Effector memory CD8-positive, alpha-beta T cell (primary cell): ENCODE data around the gene HOXD13.

Experiments used
- ATAC-seq: fragments of 150-1000 bp; cut with Tn5 transposase; replicated peaks from 2 replicates; pipeline ENCODE4 v1.10.0; 2021; ENCODE audit warnings: mild to moderate bottlenecking, moderate library complexity
- DNase-seq, 3 experiments: peaks; one replicate each; pipeline ENCODE4 v3.0.0; 2021
- H3K27ac Mint-ChIP-seq, 2 donors: one replicate each; pipeline ENCODE4 v1.8.0; 2022; ENCODE audit warnings: mild to moderate bottlenecking in 2 of 2, mixed read lengths in 2 of 2, moderate library complexity in 2 of 2
- H3K27me3 Mint-ChIP-seq, 2 donors: one replicate each; pipeline ENCODE4 v1.8.0; 2022; ENCODE audit warnings: mixed read lengths in 2 of 2
- H3K36me3 Mint-ChIP-seq: one replicate; pipeline ENCODE4 v1.8.0; 2022; ENCODE audit warnings: mild to moderate bottlenecking, moderate library complexity, mixed read lengths; ENCODE audit not compliant: insufficient read depth
- H3K4me1 Mint-ChIP-seq, 2 donors: one replicate each; pipeline ENCODE4 v1.8.0; 2022; ENCODE audit warnings: low read depth in 2 of 2, mixed read lengths in 2 of 2
- H3K4me3 Mint-ChIP-seq, 2 donors: one replicate each; pipeline ENCODE4 v1.8.0; 2022; ENCODE audit warnings: mild to moderate bottlenecking in 2 of 2, mixed read lengths in 2 of 2, moderate library complexity in 2 of 2
- H3K9me3 Mint-ChIP-seq, 2 donors: one replicate each; pipeline ENCODE4 v1.8.0; 2022; ENCODE audit warnings: mixed read lengths in 2 of 2

HOXD13 gene

DNA sequence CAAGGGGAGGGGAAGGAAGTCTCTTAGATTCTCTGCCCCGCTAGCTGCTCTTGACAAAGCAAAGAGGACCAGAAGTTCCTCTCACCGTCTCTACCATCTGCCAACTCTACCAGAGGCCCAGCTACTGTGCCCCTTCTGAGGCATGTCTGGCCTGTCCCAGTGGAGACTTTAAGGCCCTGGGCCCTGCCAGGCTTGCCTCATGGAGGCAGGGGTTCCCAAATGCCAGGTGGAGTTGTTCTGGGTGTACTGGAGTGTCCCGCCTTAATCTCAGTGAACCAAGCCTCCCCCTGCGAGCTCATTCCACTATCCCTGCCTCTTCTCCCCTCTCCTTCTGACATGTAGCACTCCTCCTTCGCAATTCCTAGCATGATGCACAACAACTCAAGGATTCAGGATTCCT, 9.3 kb downstream of the HOXD13 start:
- Mint-ChIP-seq H3K27ac (no peak overlapping the region), H3K9me3 (no peaks in the 10 kb centered on the region), H3K4me1 (peaks cover 17 to 33% of the 10 kb centered on the region in 2 donors), H3K4me3 (no peak overlapping the region), H3K36me3 (peaks cover 42% of the 10 kb centered on the region), H3K27me3 (peaks cover 91 to 100% of the 10 kb centered on the region in 2 donors)
- DNase-seq (no peak), ATAC-seq (no peak)

DNA sequence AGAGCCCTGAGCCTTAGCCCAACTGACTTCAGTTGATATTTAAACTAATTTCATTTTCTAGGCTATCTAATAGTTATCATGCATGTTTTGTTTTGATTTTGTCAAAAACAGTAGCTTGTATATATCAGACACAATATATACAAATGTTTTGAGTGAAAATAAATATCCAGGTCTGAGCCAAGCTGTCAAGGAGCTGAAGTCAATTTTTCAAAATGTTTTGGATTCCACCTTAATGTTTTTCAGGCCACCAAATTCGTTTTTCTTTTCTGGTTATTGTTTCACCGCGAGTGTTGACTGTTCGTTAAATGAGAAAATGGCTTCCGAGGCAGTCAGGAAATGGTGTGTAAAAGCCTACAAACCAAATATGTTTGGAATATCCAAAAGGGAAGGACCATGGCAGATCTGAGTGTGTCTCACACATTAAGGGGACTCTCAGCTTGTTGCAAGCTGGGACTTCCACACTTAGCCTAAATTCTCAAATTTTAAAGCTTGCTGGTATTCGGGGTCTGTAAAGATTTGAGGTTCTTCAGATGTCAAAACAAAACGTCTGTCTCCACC, 9.9 kb downstream of the HOXD13 start:
- Mint-ChIP-seq H3K36me3 (peaks cover 38% of the 10 kb centered on the region), H3K27me3 (peaks cover 86 to 99% of the 10 kb centered on the region in 2 donors), H3K9me3 (no peaks in the 10 kb centered on the region), H3K27ac (no peak overlapping the region), H3K4me1 (peaks cover 13 to 29% of the 10 kb centered on the region in 2 donors), H3K4me3 (no peak overlapping the region)
- DNase-seq (no peak), ATAC-seq (no peak)

DNA sequence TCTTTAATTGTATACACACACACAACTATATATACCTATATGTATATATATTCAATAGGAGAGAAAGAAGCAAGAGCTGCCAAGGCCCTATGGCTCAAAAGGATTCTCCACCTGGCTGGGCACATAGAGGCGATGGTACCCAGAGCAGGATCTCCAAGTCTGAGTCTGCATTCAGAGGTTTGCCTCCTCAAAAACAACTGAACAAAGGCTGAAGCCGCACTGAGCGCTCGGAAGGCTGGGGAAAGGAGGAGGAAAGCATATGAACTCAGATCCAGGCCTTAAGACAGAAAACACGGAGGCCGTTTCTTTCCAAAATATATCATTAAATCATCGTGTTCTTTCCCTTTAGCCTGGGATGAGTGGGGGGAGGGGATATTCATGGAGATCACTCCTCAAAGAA, 10.7 kb downstream of the HOXD13 start:
- Mint-ChIP-seq H3K27ac (no peak overlapping the region), H3K36me3 (peaks cover 39% of the 10 kb centered on the region), H3K27me3 (peaks cover 78 to 91% of the 10 kb centered on the region in 2 donors), H3K4me3 (no peak overlapping the region), H3K4me1 (peaks cover 6 to 23% of the 10 kb centered on the region in 2 donors), H3K9me3 (no peaks in the 10 kb centered on the region)
- ATAC-seq = no peak
- no peak for DNase-seq

GRCh38 chr2:176103742-176104315, 11.3 kb downstream of the HOXD13 start:
- Mint-ChIP-seq H3K27me3 (peaks cover 77 to 90% of the 10 kb centered on the region in 2 donors), H3K4me1 (peaks cover 9 to 23% of the 10 kb centered on the region in 2 donors), H3K4me3 (no peak overlapping the region), H3K27ac (peak overlapping the region in 1 of 2 donors; percentile 85), H3K36me3 (peaks cover 43% of the 10 kb centered on the region), H3K9me3 (no peaks in the 10 kb centered on the region)
- DNase-seq (no peak), ATAC-seq (no peak)

GRCh38 chr2:176104316-176105077, 12.0 kb downstream of the HOXD13 start:
- Mint-ChIP-seq H3K27me3 (peaks cover 77 to 90% of the 10 kb centered on the region in 2 donors), H3K36me3 (peaks cover 44% of the 10 kb centered on the region), H3K4me1 (peaks cover 13 to 23% of the 10 kb centered on the region in 2 donors), H3K4me3 (peak overlapping the region in 1 of 2 donors; percentile 59), H3K9me3 (no peaks in the 10 kb centered on the region), H3K27ac (peak overlapping the region in 1 of 2 donors; percentile 85)
- DNase-seq (no peak), ATAC-seq (no peak)

DNA sequence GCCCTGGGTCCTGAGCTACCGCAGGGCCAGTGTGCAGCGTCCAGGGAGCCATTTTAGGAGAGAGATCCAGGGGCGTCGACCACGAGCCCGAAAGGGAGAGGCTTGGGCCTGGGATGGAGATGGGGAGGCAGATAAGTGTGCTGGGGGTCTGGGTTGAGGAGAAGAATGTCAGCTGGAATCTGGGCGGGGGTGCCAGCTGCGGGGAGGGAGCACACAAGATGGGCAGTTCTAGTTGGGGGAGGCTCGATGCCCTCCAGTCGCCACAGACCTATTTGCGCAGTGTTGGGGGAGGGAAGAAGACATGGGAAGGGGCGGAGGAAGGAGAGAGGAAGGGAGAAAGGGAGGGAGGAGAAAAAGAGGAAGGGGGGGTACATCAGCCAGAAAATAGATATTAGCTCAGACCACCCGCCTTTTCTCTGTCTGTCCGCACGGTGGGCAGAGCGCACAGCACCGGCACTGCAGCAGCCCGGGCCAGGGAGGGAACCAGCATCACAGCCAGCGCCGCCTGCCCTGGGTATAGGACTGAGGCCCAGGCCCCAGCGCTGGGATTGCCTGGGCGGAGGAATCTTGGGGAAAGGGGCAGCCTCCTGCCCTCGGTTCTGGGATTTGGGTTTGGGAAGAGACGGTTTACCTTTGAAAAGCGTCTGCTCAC, 12.7 kb downstream of the HOXD13 start:
- DNase-seq (no peak), ATAC-seq (no peak)
- H3K9me3 Mint-ChIP-seq = no peaks in the 10 kb centered on the region
- H3K27ac Mint-ChIP-seq = peak overlapping the region in 1 of 2 donors; percentile 85
- H3K27me3 Mint-ChIP-seq = peaks cover 79 to 90% of the 10 kb centered on the region in 2 donors
- peak overlapping the region in 1 of 2 donors; percentile 59 for H3K4me3 Mint-ChIP-seq
- peaks cover 46% of the 10 kb centered on the region for H3K36me3 Mint-ChIP-seq
- peaks cover 14 to 23% of the 10 kb centered on the region in 2 donors for H3K4me1 Mint-ChIP-seq

- Mint-ChIP-seq H3K4me1 (peaks cover 14 to 23% of the 10 kb centered on the region in 2 donors), H3K4me3 (peak overlapping the region; percentile 21 to 45), H3K9me3 (no peaks in the 10 kb centered on the region), H3K27me3 (peaks cover 80 to 90% of the 10 kb centered on the region in 2 donors), H3K36me3 (peaks cover 40% of the 10 kb centered on the region), H3K27ac (no peak overlapping the region)
- ATAC-seq = no peak
- DNase-seq = no peak
These were observed 13.4 kb downstream of the HOXD13 start for GRCh38 chr2:176105730-176106580.

GRCh38 chr2:176106581-176107539, 14.3 kb downstream of the HOXD13 start, which contains the start of gene HOXD11:
TSS of gene HOXD11 (plus strand) at chr2:176107280. CDS start at chr2:176107356, 76 bp downstream.
- DNase-seq = no peak
- peak; percentile 21 for ATAC-seq
- peak within 1 kb of the TSS; percentile 44 to 45 for H3K4me3 Mint-ChIP-seq
- no peak within 1 kb of the TSS for H3K27ac Mint-ChIP-seq
- peaks cover 14 to 27% of the 10 kb centered on the region in 2 donors for H3K4me1 Mint-ChIP-seq
- peaks cover 81 to 90% of the 10 kb centered on the region in 2 donors for H3K27me3 Mint-ChIP-seq
- no peaks in the 10 kb centered on the region for H3K9me3 Mint-ChIP-seq
- peaks cover 47% of the 10 kb centered on the region for H3K36me3 Mint-ChIP-seq

GRCh38 chr2:176107731-176108181, 15.2 kb downstream of the HOXD13 start:
- H3K4me3 Mint-ChIP-seq = no peak overlapping the region
- H3K27me3 Mint-ChIP-seq = peaks cover 81 to 90% of the 10 kb centered on the region in 2 donors
- no peak overlapping the region for H3K27ac Mint-ChIP-seq
- DNase-seq = no peak
- peaks cover 56% of the 10 kb centered on the region for H3K36me3 Mint-ChIP-seq
- no peaks in the 10 kb centered on the region for H3K9me3 Mint-ChIP-seq
- peaks cover 14 to 27% of the 10 kb centered on the region in 2 donors for H3K4me1 Mint-ChIP-seq
- ATAC-seq = no peak

DNA sequence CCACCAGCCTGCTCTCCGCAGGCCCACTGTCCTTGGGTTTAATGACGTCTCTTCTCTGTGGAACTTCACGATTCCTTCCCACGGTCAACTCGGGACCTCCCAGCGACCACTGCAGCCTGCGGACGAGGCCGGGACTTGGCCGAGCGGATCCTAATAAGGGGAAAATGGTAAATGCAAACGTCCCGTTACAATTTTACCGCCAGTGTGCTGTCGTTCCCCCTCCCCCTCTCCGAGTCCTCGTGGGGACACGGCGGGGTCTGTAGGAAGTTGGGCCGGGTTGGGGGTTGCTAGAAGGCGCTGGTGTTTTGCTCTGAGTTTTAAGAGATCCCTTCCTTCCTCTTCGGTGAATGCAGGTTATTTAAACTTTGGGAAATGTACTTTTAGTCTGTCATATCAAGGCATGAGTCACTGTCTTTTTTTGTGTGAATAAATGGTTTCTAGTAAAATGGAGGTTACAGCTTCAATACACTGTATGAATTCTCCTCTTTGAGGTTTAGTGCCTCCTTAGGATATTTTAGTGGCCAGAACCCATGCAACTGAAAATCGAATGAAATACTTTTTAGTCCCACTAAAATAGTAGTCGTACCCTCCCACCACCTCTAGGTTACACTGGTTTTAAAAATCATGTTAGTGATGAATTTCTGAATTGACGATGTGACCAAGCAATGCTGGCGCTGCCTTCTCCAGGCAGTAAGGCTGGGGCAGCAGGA, 16.8 kb downstream of the HOXD13 start:
- DNase-seq = no peak
- ATAC-seq = no peak
- Mint-ChIP-seq H3K27ac (peak overlapping the region in 1 of 2 donors; percentile 51), H3K4me1 (peaks cover 14 to 22% of the 10 kb centered on the region in 2 donors), H3K36me3 (peaks cover 52% of the 10 kb centered on the region), H3K4me3 (peak overlapping the region in 1 of 2 donors; percentile 44), H3K9me3 (no peaks in the 10 kb centered on the region), H3K27me3 (peaks cover 79 to 90% of the 10 kb centered on the region in 2 donors)

DNA sequence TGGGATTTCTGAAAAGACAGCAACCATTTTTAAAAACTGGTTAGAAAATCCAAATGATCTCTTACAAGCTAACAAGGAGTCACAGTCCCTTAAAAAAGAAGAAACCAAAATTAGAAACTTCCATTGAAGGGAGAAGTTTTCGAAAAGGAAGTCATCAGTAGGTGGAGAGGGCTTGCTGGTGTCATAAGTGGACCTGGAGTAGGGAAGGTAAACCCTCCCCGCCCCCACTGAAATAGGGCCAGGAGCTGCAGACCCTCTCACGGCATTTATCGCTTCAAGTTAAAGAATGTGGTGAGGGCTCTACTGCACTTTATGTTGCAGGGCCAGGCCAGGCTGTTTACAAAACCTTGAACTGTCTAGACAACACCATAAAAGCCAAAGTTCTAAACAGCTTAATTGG, 17.4 kb downstream of the HOXD13 start:
- DNase-seq (no peak), ATAC-seq (no peak)
- peak overlapping the region in 1 of 2 donors; percentile 51 for H3K27ac Mint-ChIP-seq
- H3K36me3 Mint-ChIP-seq = peaks cover 46% of the 10 kb centered on the region
- no peak overlapping the region for H3K4me3 Mint-ChIP-seq
- peaks cover 14 to 18% of the 10 kb centered on the region in 2 donors for H3K4me1 Mint-ChIP-seq
- H3K9me3 Mint-ChIP-seq = no peaks in the 10 kb centered on the region
- peaks cover 76 to 90% of the 10 kb centered on the region in 2 donors for H3K27me3 Mint-ChIP-seq
